Stimulated activated naive CD8-positive, alpha-beta T cell treated with anti-CD3 and anti-CD28 coated beads, Interleukin-15, amount 100 ng/mL, for 72 hours (primary cell): ENCODE measurements around the gene RGP1.

ENCODE experiments used
- ATAC-seq: fragments of 150-1000 bp; cut with Tn5 transposase; 2 replicates; pipeline ENCODE4 v1.10.0; 2021; ENCODE audit warnings: mild to moderate bottlenecking, moderate library complexity
- DNase-seq, 2 donors: peaks; one replicate each; pipeline ENCODE4 v3.0.0; 2021 to 2022
- H3K27ac Mint-ChIP-seq, 2 donors: one replicate each; pipeline ENCODE4 v1.8.0; 2022; ENCODE audit warnings: mild to moderate bottlenecking in 2 of 2, mixed read lengths in 2 of 2, moderate library complexity in 2 of 2
- H3K27me3 Mint-ChIP-seq: one replicate; pipeline ENCODE4 v1.8.0; 2022; ENCODE audit warnings: mixed read lengths
- H3K4me1 Mint-ChIP-seq: one replicate; pipeline ENCODE4 v1.8.0; 2022; ENCODE audit warnings: mild to moderate bottlenecking, mixed read lengths
- H3K4me3 Mint-ChIP-seq, 2 donors: one replicate each; pipeline ENCODE4 v1.8.0; 2022; ENCODE audit warnings: mild to moderate bottlenecking in 2 of 2, mixed read lengths in 2 of 2, moderate library complexity in 1 of 2
- H3K9me3 Mint-ChIP-seq, 2 donors: one replicate each; pipeline ENCODE4 v1.8.0; 2022; ENCODE audit warnings: mixed read lengths in 2 of 2

The RGP1 gene

GRCh38 chr9:35748858-35749514 lies at the start of gene RGP1, which contains the start of gene GBA2:
RGP1 (plus strand) TSS chr9:35749287; CDS start chr9:35749756, 469 bp downstream.
GBA2 (minus strand) TSS chr9:35749228; CDS start chr9:35748704, 524 bp downstream.
- peaks cover 40% of the 10 kb centered on the region for H3K4me1 Mint-ChIP-seq
- H3K27ac Mint-ChIP-seq, result peak within 1 kb of the TSS; percentile 87 to 94
- ATAC-seq (peak; percentile 90), DNase-seq (peak; percentile 67 to 77)
- no peaks in the 10 kb centered on the region for H3K9me3 Mint-ChIP-seq
- no peaks in the 10 kb centered on the region for H3K27me3 Mint-ChIP-seq
- peak within 1 kb of the TSS; percentile 89 to 95 for H3K4me3 Mint-ChIP-seq

- Mint-ChIP-seq H3K9me3 (no peaks in the 10 kb centered on the region), H3K4me3 (no peak overlapping the region), H3K4me1 (peaks cover 7% of the 10 kb centered on the region), H3K27ac (no peak overlapping the region), H3K27me3 (no peaks in the 10 kb centered on the region)
- ATAC-seq (no peak), DNase-seq (no peak)
These were observed 49.1 kb upstream of the RGP1 start for GRCh38 chr9:35700031-35700430.

- Mint-ChIP-seq H3K27me3 (no peaks in the 10 kb centered on the region), H3K27ac (no peak overlapping the region), H3K9me3 (no peaks in the 10 kb centered on the region), H3K4me1 (peaks cover 7% of the 10 kb centered on the region), H3K4me3 (no peak overlapping the region)
- DNase-seq, result no peak
- no peak for ATAC-seq
These were observed 48.1 kb upstream of the RGP1 start for GRCh38 chr9:35700942-35701341.

- DNase-seq (no peak), ATAC-seq (no peak)
- no peak overlapping the region for H3K27ac Mint-ChIP-seq
- no peak overlapping the region for H3K4me3 Mint-ChIP-seq
- no peaks in the 10 kb centered on the region for H3K4me1 Mint-ChIP-seq
- H3K27me3 Mint-ChIP-seq, result no peaks in the 10 kb centered on the region
- no peaks in the 10 kb centered on the region for H3K9me3 Mint-ChIP-seq
These were observed 46.4 kb upstream of the RGP1 start for GRCh38 chr9:35702696-35703095.

GRCh38 chr9:35703906-35704672 lies 45.0 kb upstream of the RGP1 start:
- DNase-seq, result no peak
- Mint-ChIP-seq H3K4me1 (no peaks in the 10 kb centered on the region), H3K27me3 (no peaks in the 10 kb centered on the region), H3K4me3 (no peak overlapping the region), H3K27ac (no peak overlapping the region), H3K9me3 (no peaks in the 10 kb centered on the region)
- no peak for ATAC-seq

GRCh38 chr9:35705372-35705771 lies 43.7 kb upstream of the RGP1 start:
- no peaks in the 10 kb centered on the region for H3K4me1 Mint-ChIP-seq
- H3K4me3 Mint-ChIP-seq, result no peak overlapping the region
- no peaks in the 10 kb centered on the region for H3K27me3 Mint-ChIP-seq
- no peaks in the 10 kb centered on the region for H3K9me3 Mint-ChIP-seq
- H3K27ac Mint-ChIP-seq, result no peak overlapping the region
- ATAC-seq (no peak), DNase-seq (no peak)

- no peaks in the 10 kb centered on the region for H3K4me1 Mint-ChIP-seq
- DNase-seq, result no peak
- H3K9me3 Mint-ChIP-seq, result no peaks in the 10 kb centered on the region
- ATAC-seq, result no peak
- no peaks in the 10 kb centered on the region for H3K27me3 Mint-ChIP-seq
- H3K27ac Mint-ChIP-seq, result no peak overlapping the region
- no peak overlapping the region for H3K4me3 Mint-ChIP-seq
These were observed 43.2 kb upstream of the RGP1 start for GRCh38 chr9:35705836-35706430.

- no peaks in the 10 kb centered on the region for H3K9me3 Mint-ChIP-seq
- DNase-seq (no peak), ATAC-seq (no peak)
- H3K27ac Mint-ChIP-seq, result peak overlapping the region in 1 of 2 donors; percentile 14
- H3K4me3 Mint-ChIP-seq, result no peak overlapping the region
- H3K4me1 Mint-ChIP-seq, result no peaks in the 10 kb centered on the region
- H3K27me3 Mint-ChIP-seq, result no peaks in the 10 kb centered on the region
These were observed 42.1 kb upstream of the RGP1 start for GRCh38 chr9:35706951-35707350.

- no peaks in the 10 kb centered on the region for H3K27me3 Mint-ChIP-seq
- ATAC-seq (no peak), DNase-seq (no peak)
- H3K27ac Mint-ChIP-seq, result no peak overlapping the region
- no peaks in the 10 kb centered on the region for H3K9me3 Mint-ChIP-seq
- no peak overlapping the region for H3K4me3 Mint-ChIP-seq
- no peaks in the 10 kb centered on the region for H3K4me1 Mint-ChIP-seq
These were observed 40.9 kb upstream of the RGP1 start for GRCh38 chr9:35708146-35708545.

- DNase-seq (no peak), ATAC-seq (no peak)
- H3K4me1 Mint-ChIP-seq, result no peaks in the 10 kb centered on the region
- no peak overlapping the region for H3K27ac Mint-ChIP-seq
- no peak overlapping the region for H3K4me3 Mint-ChIP-seq
- H3K27me3 Mint-ChIP-seq, result no peaks in the 10 kb centered on the region
- H3K9me3 Mint-ChIP-seq, result no peaks in the 10 kb centered on the region
These were observed 38.1 kb upstream of the RGP1 start for GRCh38 chr9:35710818-35711500.

- no peak for DNase-seq
- peak; percentile 61 for ATAC-seq
- no peak overlapping the region for H3K27ac Mint-ChIP-seq
- no peak overlapping the region for H3K4me3 Mint-ChIP-seq
- H3K27me3 Mint-ChIP-seq, result no peaks in the 10 kb centered on the region
- H3K9me3 Mint-ChIP-seq, result no peaks in the 10 kb centered on the region
- no peaks in the 10 kb centered on the region for H3K4me1 Mint-ChIP-seq
These were observed 37.3 kb upstream of the RGP1 start for GRCh38 chr9:35711501-35712428.

GRCh38 chr9:35712762-35713400 lies 36.2 kb upstream of the RGP1 start:
- peak overlapping the region in 1 of 2 donors; percentile 88 for H3K27ac Mint-ChIP-seq
- ATAC-seq (no peak), DNase-seq (no peak)
- no peaks in the 10 kb centered on the region for H3K9me3 Mint-ChIP-seq
- H3K4me3 Mint-ChIP-seq, result no peak overlapping the region
- H3K4me1 Mint-ChIP-seq, result no peaks in the 10 kb centered on the region
- H3K27me3 Mint-ChIP-seq, result no peaks in the 10 kb centered on the region

- ATAC-seq, result no peak
- no peak overlapping the region for H3K27ac Mint-ChIP-seq
- no peak for DNase-seq
- H3K9me3 Mint-ChIP-seq, result no peaks in the 10 kb centered on the region
- no peak overlapping the region for H3K4me3 Mint-ChIP-seq
- no peaks in the 10 kb centered on the region for H3K4me1 Mint-ChIP-seq
- H3K27me3 Mint-ChIP-seq, result no peaks in the 10 kb centered on the region
These were observed 35.5 kb upstream of the RGP1 start for GRCh38 chr9:35713578-35713977.

GRCh38 chr9:35714123-35714522 lies 35.0 kb upstream of the RGP1 start:
- Mint-ChIP-seq H3K4me3 (no peak overlapping the region), H3K9me3 (no peaks in the 10 kb centered on the region), H3K4me1 (no peaks in the 10 kb centered on the region), H3K27ac (no peak overlapping the region), H3K27me3 (no peaks in the 10 kb centered on the region)
- DNase-seq, result no peak
- no peak for ATAC-seq
